Camera-type eye (tissue), 1 donor: ENCODE results near the gene NXPE3. TPM values are rescaled to one million over a fixed set of nuclear protein-coding genes. Genes with fewer than 3 reads are reported as not detected.

Experiments used
- total RNA-seq: library from RNA; depleted of rRNA; stranded (reverse); fragments of >200 nt; gene quantifications from one replicate; pipeline ENCODE4 v1.2.3, GENCODE V29; 2014

Gene NXPE3
- 15.0 TPM for total RNA-seq

GRCh38 chr3:101779047-101779821, at the start of gene NXPE3:
NXPE3 (plus strand) TSS chr3:101779211; CDS start chr3:101785597, 6,386 bp downstream.

GRCh38 chr3:101848754-101849713, 70.0 kb downstream of the NXPE3 start, which contains the start of gene NFKBIZ:
NFKBIZ (plus strand) TSS chr3:101849514; CDS start chr3:101849629, 115 bp downstream.

Other genes starting within 250 kb of the NXPE3 start
- gene TRMT10C, start 217.3 kb upstream of the NXPE3 start, total RNA-seq: 33.7 TPM
- 167 TPM for gene PCNP, start 205.0 kb upstream of the NXPE3 start, total RNA-seq
- gene ZBTB11, start 102.1 kb upstream of the NXPE3 start, total RNA-seq: 55.8 TPM
- 920 TPM for gene RPL24, start 92.5 kb upstream of the NXPE3 start, total RNA-seq
- 51.5 TPM for gene CEP97, start 54.6 kb upstream of the NXPE3 start, total RNA-seq
- 18.6 TPM for gene NFKBIZ, start 70.3 kb downstream of the NXPE3 start, total RNA-seq